Activated gamma-delta T cell treated with Interleukin-2 at 50 U/mL for 16 hours (primary cell): Measurements from ENCODE around the gene UBAC2.

Source experiments
- DNase-seq: peaks from one replicate; pipeline ENCODE4 v3.0.0-alpha.2; 2020

Gene UBAC2

DNA sequence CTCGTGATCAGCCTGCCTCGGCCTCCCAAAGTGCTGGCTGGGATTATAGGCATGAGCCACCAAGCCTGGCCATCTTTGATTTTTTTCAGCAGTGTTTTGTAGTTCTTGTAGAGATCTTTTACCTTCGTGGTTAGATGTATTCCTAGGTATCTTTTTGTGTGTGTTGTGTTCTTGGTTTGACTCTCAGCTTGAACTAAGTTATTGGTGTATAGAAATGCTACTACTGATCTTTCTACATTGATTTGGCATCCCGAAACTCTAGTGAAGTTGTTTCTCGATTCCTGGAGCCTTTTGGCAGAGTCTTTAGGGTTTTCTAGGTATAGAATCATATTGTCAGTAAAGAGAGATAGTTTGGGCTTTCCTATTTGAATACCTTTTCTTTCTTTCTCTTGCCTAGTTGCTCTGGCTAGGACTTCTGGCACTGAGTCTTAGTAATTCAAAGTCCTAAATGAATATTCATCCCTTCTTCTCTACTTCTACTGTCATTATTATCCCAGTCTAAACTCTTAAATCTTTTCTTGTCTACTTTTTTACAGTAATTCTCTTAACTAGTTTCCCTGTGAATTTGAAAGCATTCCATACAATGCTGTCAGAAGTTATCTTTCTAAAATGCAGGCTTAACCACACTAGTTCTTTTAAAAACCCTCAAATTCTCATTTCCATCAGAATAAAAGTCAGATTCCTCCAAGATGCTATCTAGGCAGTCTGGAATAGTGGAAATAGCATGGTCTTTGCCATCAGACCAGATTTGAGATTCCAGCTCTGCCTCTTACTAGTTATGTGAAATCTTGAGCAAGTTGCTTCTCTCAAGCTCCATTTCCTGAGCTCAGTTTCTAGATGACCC lies 50.5 kb downstream of the UBAC2 start:
- DNase-seq = no peak

GRCh38 chr13:99251921-99252320 lies 51.3 kb downstream of the UBAC2 start:
- DNase-seq = no peak

GRCh38 chr13:99254830-99255229 lies 54.2 kb downstream of the UBAC2 start:
- DNase-seq = no peak

DNA sequence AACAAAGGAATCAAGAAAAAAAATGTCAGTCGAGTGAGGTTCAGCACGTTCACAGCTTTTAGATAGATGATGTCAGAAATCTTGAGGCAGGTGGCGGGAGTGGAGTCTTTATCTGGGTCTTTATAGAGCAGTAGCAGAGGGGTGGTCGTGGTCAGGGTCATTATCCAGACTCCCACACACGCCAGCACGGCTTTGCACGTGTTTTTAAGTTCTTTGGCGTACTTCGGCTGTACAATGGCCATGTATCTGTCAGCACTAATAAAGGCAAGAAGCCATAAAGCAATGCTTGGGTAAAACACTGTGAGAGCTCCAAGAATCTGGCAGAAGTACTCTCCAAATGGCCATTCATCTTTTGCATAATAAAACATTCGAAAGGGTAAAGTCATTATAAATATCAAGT lies 54.6 kb downstream of the UBAC2 start:
- no peak for DNase-seq

- DNase-seq = no peak
Observed at GRCh38 chr13:99256283-99256682, 55.6 kb downstream of the UBAC2 start.

DNA sequence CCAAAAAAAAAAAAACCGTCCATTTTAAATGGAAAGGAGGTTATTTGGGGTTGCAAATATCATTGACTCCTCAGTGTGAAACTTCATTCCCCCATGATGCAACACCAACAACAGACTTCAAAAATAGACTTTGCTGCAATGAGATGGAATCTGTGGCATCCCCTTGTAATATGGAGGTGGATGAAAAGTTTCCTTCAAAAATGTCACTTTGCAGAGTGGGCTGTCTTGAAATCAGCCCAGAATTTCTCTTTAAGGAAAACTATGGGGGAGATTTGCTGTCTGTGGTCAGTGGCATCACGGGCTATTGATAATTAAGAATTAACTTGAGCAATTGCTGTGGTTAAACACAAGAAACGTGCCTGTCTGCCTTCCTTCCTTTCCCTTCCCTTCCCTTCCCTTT lies 56.1 kb downstream of the UBAC2 start:
- DNase-seq = no peak

- DNase-seq = no peak
Observed at GRCh38 chr13:99257291-99257690, 56.6 kb downstream of the UBAC2 start.

- peak; percentile 29 for DNase-seq
Observed at GRCh38 chr13:99258210-99258860, 57.7 kb downstream of the UBAC2 start, which contains the start of gene GPR18. TSS of gene GPR18 (minus strand) at chr13:99258379. CDS start at chr13:99255872, 2,507 bp downstream.

DNA sequence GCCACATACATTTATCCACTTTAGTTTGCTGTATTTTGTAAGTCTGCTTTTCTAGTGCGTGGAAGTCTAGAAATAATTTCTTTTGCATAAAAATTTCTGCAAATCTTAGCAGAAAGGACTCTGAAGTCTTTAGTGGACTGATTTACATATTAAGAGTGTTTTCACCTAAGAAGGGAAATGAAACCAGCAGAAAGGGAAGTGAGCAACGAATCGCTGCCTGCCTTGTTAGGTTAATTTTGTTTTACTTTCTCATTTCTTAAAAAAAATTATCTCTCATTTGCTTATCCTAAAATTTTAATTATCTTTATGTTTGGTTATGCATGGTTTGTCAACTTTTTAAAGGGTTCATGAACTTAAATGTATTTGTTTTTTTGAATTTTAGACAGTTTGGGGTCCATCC lies 58.3 kb downstream of the UBAC2 start:
- DNase-seq = no peak

DNA sequence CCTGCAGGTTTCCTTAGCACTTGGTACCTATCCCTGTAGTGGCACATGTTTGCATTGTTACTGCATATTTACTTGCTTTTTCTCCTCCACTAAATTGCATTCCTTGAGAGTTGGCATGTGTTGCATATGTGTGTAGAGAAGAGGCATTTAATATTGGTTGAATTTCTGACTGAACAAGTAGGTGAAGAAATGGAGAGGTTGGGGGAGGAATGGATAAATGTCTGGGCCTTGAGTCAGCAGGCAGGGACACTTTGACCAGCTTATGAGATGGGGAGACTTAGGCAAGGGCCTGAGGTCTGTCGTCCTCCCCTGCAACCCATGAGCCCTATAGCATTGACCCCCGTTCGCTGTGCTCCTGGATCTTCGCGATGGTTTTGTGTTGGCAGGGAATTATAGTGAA lies 59.6 kb downstream of the UBAC2 start:
- DNase-seq = no peak

GRCh38 chr13:99261059-99261458 lies 60.4 kb downstream of the UBAC2 start:
- DNase-seq = no peak

- DNase-seq = no peak
Observed at GRCh38 chr13:99263126-99263785, 62.6 kb downstream of the UBAC2 start.

DNA sequence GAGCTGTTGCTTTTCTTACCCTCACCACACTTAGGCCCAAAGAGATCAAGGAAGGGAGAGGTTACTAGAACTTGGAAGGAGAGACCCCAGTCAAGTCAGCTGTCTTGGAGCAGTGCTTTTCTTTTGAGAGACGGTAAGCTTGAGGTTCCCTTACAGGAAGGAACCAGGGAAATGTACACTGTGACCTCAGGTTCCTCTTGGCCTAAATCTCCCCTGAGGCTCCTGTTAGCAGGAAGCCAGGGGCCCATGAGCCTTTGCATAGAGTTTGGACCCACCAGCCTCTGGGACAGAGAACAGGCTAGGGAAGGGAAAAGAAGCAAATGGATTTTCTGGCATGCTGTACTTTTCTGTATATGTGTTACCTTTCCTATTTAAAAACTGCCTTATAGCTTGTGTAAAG lies 63.4 kb downstream of the UBAC2 start:
- DNase-seq = no peak

DNA sequence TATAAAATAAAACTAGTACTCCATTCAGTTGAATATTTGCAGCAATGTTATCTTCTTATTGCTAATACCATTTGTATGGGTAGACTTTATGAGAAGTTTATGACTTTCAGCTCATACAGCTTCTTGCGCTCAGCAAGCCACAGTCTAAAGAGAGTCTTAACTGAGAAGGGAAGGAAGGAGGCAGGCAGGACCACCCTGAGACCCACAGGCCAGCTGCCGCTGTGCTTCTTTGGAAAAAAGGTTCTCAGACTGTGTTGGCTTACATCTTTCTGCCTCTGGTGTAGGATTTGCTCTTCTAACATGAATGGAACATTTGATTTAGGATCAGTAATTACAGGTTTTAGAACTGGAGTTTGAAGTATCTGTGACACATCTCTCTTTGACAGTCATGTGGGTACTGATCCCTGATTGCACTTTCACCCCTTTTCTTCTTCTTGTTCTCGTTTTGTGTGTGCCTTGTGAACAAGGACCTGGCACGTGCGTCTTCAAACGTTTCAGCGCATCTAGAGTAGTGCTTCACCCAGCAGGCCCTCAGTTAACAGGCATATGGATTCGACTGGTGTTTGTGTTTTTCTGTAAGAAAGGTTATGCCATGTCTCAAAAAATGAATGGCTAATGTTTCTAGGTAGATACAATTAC lies 64.6 kb downstream of the UBAC2 start:
- no peak for DNase-seq

GRCh38 chr13:99265821-99266426 lies 65.3 kb downstream of the UBAC2 start:
- no peak for DNase-seq

GRCh38 chr13:99266827-99267226 lies 66.2 kb downstream of the UBAC2 start:
- DNase-seq = no peak

GRCh38 chr13:99267927-99268326 lies 67.3 kb downstream of the UBAC2 start:
- no peak for DNase-seq

- DNase-seq = no peak
Observed at GRCh38 chr13:99268822-99269221, 68.2 kb downstream of the UBAC2 start.

- peak; percentile 31 for DNase-seq
Observed at GRCh38 chr13:99269627-99270241, 69.1 kb downstream of the UBAC2 start.

GRCh38 chr13:99270518-99270917 lies 69.9 kb downstream of the UBAC2 start:
- DNase-seq = no peak

DNA sequence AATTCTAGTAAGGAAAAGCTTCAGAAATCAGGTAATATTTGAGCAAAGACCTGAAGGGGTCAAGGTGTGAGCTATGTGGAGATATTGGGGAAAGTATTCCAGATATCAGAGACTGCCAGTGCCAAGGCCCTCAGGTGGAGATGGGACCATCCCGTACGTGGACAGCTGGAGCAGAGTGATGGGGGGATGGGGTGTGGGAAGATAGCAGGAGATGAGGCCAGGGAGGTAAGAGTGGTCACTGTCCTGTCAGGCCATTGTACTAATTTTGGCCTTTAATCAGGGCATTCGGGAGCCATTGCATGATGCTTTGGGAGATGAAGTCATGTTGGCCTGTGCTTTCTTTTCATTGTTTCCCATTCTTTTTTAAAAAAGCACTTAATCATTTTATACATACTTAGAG lies 70.6 kb downstream of the UBAC2 start:
- no peak for DNase-seq

DNA sequence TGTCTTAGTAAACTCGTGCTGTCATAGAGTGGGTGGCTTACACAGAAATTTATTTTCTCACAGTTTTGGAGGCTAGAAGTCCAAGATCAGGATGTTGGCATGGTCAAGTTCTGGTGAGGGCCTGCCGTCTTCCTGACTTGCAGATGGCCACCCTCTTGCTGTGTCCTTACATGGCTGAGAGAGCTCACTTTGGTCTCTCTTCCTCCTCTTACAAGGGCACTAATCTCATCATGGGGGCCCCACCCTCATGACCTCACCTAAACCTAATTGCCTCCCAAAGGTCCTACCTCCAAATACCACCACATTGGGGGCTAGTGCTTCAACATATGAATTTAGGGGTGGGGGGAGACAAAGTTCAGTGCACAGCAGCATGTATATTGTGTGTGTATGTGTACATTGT lies 71.8 kb downstream of the UBAC2 start:
- DNase-seq = no peak

DNA sequence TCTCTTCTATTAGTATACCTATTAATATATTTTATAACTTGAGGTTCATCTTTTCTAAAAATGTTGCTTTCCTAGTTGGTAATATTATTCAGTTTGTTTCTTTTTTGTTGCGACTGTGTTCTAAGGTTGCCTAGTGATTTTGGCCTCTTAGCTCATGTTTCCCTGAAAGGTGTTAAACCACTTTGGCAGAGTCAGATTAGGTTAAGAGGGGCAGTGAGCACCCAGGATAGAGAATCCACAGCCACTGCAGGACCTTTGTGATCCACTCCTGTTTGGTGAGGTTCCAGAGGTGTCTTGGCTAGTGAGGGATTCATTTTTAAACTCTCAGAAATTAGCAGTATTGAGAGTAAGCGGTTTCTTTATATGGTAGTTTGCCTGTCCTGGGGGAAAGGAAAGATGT lies 72.5 kb downstream of the UBAC2 start:
- no peak for DNase-seq
